Brain microvascular endothelial cell (primary cell): ENCODE measurements around the gene HECA.
"Not testable (repeated sequence)": the region's sequence is repeated elsewhere in the genome, so short reads cannot be mapped to it uniquely, and the experiment has no call there.

Experiments used
- DNase-seq: peaks from one replicate; pipeline ENCODE4 v3.0.0-alpha.2; 2020
- H3K27ac ChIP-seq: fragments of 250-450 bp; sonication (Bioruptor Pico); 2 replicates; pipeline ENCODE4 v1.5.1; 2020; ENCODE audit warnings: mild to moderate bottlenecking, moderate library complexity
- H3K27me3 ChIP-seq: fragments of 250-450 bp; sonication (Bioruptor Pico); replicated peaks from 2 replicates; pipeline ENCODE4 v1.5.1; 2020; ENCODE audit warnings: mild to moderate bottlenecking
- H3K36me3 ChIP-seq: fragments of 250-450 bp; sonication (Bioruptor Pico); replicated peaks from 2 replicates; pipeline ENCODE4 v1.5.1; 2020; ENCODE audit warnings: mild to moderate bottlenecking
- H3K4me3 ChIP-seq: 2 replicates; pipeline ENCODE4 v1.5.1; 2011; ENCODE audit warnings: low read depth, mild to moderate bottlenecking, control low read depth, low read length, moderate library complexity
- in situ Hi-C: cut with HindIII; loops from 2 replicates; pipeline ENCODE4 v1.10.0; 2017; ENCODE audit warnings: low sequenced_read_pairs, low pct_ligation_motif_present
- TF ChIP-seq, protein P1 (sequence below): IDR thresholded peaks from 2 replicates; pipeline ENCODE4 v1.5.1; 2011; ENCODE audit warnings: low read depth, mild to moderate bottlenecking, moderate library complexity, low read length, control low read depth, inconsistent platforms; ENCODE audit errors: missing control alignments

Gene HECA

DNA sequence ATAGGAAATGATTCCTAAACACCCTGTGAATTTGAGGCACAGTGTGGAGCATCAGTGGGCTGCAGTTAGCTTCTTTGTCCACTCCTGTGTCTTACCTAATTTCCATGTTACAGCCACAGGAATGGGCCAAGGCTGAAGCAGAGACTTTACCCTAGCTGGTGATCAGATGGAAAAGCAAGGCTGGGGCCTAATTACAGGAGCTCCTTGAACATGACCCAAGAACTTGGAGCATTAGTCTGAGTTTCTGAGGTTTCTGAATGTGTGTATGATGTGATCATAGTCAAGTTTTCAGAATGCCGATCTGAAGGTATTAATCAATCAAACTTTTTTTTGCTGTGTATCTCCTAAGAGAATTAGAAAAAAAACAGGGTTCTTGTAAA, 18.0 kb downstream of the HECA start:
- TF ChIP-seq, protein P1, sequence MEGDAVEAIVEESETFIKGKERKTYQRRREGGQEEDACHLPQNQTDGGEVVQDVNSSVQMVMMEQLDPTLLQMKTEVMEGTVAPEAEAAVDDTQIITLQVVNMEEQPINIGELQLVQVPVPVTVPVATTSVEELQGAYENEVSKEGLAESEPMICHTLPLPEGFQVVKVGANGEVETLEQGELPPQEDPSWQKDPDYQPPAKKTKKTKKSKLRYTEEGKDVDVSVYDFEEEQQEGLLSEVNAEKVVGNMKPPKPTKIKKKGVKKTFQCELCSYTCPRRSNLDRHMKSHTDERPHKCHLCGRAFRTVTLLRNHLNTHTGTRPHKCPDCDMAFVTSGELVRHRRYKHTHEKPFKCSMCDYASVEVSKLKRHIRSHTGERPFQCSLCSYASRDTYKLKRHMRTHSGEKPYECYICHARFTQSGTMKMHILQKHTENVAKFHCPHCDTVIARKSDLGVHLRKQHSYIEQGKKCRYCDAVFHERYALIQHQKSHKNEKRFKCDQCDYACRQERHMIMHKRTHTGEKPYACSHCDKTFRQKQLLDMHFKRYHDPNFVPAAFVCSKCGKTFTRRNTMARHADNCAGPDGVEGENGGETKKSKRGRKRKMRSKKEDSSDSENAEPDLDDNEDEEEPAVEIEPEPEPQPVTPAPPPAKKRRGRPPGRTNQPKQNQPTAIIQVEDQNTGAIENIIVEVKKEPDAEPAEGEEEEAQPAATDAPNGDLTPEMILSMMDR = no peak
- H3K27me3 ChIP-seq = no peaks in the 10 kb centered on the region
- H3K4me3 ChIP-seq = no peak overlapping the region
- H3K27ac ChIP-seq = no peak overlapping the region
- H3K36me3 ChIP-seq = no peaks in the 10 kb centered on the region
- DNase-seq = no peak
- in situ Hi-C loops = no loop called here

DNA sequence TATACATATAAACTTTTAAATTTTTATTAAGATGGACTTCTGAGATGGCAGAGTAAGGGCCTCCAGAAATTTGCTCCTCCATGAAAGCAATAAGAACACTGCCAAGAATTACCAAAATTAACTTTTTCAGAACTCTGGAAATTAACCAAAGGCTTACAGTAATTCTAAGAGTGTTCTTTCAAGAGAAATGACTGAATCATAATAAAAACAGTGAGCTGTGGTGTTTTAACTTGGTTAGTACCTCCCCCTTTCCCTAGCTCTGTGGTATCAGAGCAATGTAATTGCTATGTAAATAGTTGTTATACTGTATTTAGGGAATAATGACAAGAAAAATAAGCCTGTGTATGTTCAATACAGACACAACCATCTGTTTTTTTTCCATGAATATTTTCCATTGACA, 19.0 kb downstream of the HECA start:
- peak; percentile 26 for DNase-seq
- no peak overlapping the region for H3K27ac ChIP-seq
- no peaks in the 10 kb centered on the region for H3K27me3 ChIP-seq
- no peaks in the 10 kb centered on the region for H3K36me3 ChIP-seq
- H3K4me3 ChIP-seq = no peak overlapping the region
- TF ChIP-seq, protein P1 = no peak
- in situ Hi-C loops = no loop called here

DNA sequence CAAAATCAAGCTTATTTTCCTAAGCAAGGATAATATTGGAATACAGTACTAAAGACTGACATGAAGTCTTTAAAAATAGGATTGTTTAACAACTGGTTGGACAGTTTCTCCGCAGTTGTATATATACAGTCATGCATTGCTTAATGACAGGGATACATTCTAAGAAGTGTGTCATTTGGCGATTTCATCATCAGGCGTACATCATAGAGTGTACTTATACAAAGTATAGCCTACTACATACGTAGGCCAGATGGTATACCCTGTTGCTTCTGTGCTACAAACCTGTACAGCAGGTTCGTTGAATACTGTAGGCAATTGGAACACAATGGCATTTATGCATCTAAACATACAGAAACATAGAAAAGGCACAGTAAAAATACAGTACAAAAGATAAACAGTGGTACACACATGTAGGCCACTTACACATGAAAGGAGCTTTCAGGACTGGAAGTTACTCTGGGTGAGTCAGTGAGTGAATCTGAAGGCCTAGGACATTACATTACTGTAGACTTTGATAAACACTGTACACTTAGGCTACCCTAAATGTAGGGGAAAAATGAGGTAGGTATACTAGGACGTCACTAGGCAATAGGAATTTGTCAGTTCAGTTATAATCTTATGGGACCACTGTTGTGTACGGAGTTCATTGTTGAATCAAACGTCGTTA, 20.1 kb downstream of the HECA start:
- DNase-seq = no peak
- TF ChIP-seq, protein P1 = no peak
- H3K27ac ChIP-seq = no peak overlapping the region
- no peaks in the 10 kb centered on the region for H3K36me3 ChIP-seq
- H3K4me3 ChIP-seq = no peak overlapping the region
- no peaks in the 10 kb centered on the region for H3K27me3 ChIP-seq
- in situ Hi-C loops = no loop called here

DNA sequence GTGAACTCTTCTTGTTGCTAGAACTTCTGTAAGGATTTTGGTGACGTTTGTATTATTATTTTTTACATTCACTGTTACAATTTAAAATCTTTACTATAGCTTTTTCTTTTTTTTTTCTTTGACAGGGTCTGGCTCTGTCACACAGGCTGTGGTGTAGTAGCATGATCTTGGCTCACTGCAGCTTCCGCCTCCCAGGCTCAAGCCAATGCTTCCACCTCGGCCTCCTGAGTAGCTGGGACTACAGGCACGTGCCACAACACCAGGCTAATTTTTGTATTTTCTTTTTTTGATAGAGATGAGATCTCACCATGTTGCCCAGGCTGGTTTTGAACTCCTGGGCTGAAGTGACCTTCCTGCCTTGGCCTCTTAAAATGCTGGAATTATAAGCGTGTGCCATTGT, 21.2 kb downstream of the HECA start:
- Histone ChIP-seq H3K27ac (no peak overlapping the region), H3K4me3 (no peak overlapping the region)

DNA sequence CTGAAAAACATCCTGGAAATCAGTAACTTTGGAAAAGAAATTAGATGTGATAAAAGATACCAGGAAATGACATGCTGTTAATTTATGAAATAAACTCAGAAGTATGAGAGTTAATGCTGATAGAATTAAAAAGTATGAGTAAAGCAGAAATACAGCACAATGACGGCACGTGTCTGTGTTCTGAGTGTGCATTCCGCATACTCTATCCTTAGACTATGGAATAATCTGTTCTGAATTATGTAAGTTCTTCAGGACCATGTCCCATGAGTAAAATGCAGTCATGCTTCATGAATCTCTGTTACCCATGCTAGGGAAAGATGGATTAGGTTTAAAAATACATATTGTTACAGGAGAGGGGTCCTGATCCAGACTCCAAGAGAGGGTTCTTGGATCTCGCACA, 21.7 kb downstream of the HECA start:
- no peak overlapping the region for H3K4me3 ChIP-seq
- no peaks in the 10 kb centered on the region for H3K36me3 ChIP-seq
- TF ChIP-seq, protein P1 = no peak
- in situ Hi-C loops = no loop called here
- no peak overlapping the region for H3K27ac ChIP-seq
- DNase-seq = no peak
- no peaks in the 10 kb centered on the region for H3K27me3 ChIP-seq

More for the DNA sequence above, 21.2 kb downstream of the HECA start:
- in situ Hi-C loops = no loop called here
- H3K27me3 ChIP-seq = no peaks in the 10 kb centered on the region
- DNase-seq = no peak
- TF ChIP-seq, protein P1 = no peak
- no peaks in the 10 kb centered on the region for H3K36me3 ChIP-seq

DNA sequence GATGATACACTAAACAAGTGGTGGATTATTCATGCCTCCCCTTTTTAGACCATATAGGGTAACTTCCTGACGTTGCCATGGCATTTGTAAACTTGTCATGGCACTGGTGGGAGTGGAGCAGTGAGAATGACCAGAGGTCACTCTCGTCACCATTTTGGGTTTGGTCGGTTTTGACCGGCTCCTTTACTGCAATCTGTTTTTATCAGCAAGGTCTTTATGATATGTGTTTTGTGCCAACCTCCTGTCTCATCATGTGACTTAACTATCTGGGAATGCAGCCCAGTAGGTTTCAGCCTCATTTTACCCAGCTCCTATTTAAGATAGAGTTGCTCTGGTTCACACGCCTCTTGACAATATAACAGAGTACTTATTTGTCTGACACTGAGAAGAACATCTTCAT, 22.2 kb downstream of the HECA start:
- H3K4me3 ChIP-seq, H3K27ac ChIP-seq, in situ Hi-C loops, H3K27me3 ChIP-seq, H3K36me3 ChIP-seq, DNase-seq: not testable (repeated sequence)
